ENCODE measurements around the gene GDF7.

GDF7 gene

DNA sequence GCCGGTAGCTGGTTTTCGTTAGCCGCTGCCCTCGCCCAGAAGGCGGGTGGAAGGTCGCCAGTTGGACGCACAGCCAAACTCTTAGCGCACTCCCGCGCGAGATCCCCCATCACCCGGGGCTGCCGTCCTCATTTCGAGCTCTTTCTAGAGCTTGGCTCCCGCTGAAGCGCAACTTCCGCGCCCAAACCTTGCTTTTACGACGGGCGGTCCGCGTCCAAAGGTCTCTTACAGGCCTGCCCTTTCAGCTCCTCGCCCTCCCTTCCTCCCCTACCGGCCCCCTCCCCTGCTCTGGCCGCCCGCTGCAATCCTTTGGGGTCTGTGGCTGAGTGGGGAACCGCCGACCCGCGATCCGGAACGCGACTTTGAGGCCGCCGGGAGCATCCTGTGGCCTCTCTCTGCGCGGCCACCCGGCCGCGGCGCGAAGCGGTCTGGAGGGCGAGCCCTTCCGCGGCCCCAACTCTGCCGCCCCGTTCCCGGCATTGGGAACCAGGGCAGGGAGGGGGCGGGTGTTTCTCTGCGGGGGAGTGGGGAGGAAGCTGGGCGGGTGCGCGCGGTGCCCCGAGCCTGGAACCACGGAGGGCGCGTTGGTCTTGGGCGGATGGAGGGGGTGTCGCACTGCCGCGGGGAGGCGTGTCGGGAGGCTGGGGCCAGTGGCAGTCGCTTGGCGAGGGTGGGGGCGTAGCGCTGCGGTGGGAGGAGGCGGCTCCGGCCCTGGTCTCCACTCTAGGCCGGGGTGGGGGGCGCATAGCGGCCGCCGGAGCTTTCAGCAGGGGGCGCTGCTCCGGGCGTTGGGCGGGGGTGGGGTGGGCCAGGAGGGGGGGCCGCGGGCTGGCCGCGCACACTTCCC, at the start of gene GDF7:
Gene GDF7, plus strand, starts transcription at position 841 of the 847 bp plus-strand sequence. CDS start 96 bp downstream, outside the sequence.
- DNase-seq (ENCODE audit: low read depth): no peak

DNA sequence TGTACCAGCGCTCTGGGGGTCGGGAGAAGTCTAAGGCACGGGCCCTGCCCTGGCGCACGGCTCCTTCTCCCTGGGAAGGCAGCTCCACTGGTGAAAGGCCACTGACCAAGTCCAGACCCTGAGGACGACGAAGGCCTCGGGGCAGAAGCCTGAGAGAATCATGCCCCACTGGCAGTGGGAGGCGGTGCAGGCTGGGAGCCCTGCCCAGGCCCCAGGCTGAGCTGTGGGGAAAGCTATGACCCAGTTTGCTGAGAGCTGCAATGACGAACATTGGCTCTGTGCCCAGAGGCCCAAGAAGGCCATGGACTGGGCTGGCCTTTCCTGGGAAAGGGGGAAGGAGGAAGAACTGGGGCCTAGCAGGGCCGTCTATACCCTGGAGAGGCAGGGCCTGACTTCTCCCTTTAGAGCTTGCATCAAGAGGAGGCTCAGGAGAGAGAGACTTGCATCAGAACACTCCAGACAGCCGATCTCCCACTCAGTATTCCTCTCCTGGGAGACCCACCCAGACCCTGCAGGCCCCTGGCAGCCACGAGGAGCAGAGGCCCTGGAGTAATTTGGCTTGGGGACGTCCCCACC, 49.0 kb upstream of the GDF7 start:
- peak; percentile 89 for DNase-seq (ENCODE audit: low read depth)

DNA sequence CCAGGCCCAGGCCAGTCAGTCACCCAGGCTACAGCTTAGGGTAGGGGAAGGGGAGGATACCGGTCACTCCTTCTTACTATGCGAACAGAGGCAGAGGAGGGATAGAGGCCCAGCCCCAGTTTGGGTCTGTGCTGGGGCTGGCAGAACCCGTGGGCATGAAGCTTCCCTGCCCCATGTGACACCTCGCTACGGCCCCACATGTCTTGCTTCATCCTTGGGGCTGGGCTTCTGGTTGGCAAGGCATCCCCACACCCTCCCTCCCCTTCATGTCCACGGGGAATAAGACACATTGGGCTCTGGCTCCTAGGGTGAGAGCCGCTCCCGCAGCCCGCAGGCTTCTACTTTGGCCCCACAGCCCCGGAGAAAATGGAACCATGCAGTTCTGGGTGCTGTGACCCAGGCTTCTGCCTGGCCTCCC, 48.5 kb upstream of the GDF7 start:
- no peak for DNase-seq (ENCODE audit: low read depth)

DNA sequence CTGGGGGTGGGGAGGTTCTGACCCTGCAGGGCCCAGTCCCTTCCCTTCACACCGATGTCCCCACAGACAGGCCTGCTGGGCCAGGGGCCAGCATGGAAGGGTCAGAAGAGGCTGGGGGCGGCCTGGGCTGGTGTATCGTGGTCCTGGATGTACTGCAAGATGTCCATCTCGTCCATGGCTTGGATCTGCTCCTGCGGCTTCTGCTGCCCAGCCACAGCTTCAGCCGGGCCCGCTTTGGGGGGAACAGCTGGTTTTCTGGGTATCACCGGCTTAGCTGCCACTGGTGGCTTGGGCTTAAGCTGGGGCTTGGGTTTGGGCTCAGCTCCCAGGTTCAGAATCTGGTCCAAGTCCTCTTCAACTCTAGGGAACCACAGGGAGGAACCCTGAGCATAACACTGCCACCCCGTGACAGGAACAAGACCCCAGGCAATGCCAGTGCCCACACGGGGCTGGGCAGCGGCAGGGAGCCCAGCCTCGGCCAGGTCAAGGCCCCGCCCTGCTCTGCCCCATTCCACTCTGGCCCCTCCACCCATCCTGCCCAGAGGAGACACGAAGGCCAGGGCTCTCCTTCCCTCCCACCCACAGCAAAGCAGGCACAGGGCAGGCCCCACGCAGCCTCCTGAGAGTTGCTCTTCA, 47.9 kb upstream of the GDF7 start:
- no peak for DNase-seq (ENCODE audit: low read depth)

DNA sequence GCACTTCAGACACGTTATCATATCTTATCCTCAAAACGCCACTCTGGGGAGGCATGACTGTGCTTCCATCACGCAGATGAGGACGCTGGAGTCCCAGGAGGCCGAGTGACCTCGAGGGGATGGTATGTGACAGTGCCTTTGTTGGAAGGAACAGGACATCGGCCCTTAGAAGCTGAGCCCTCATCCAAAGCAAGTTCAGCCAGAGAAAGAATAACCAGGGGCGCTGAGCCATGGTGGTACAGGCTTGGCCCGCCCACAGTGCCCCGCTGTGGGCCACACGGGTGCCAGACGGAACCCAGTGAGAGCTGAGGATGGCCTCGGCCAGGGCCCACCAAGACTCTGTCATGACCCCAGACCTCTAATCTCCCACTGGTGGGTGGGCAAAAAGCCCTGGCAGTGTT, 47.3 kb upstream of the GDF7 start:
- no peak for DNase-seq (ENCODE audit: low read depth)

DNA sequence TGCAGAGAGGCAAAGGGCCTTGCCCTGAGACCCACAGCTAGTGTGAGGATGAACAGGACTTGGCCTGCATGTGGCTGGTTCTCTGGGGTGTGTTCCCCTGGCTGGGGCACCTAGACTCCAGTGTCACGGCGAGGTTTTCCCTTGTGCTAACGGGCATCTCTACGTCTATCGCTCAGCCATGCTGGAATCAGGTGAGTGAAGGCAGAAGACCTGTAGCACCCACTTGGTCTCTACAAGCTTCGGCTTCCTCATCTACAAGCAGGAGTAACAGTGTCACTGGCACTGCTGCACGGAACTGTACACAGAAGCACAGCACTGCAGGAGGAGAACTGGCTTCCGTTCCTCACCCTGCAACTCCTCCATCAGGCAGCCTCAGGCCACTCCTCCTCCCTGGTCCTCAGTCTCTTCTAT, 46.7 kb upstream of the GDF7 start:
- no peak for DNase-seq (ENCODE audit: low read depth)

DNA sequence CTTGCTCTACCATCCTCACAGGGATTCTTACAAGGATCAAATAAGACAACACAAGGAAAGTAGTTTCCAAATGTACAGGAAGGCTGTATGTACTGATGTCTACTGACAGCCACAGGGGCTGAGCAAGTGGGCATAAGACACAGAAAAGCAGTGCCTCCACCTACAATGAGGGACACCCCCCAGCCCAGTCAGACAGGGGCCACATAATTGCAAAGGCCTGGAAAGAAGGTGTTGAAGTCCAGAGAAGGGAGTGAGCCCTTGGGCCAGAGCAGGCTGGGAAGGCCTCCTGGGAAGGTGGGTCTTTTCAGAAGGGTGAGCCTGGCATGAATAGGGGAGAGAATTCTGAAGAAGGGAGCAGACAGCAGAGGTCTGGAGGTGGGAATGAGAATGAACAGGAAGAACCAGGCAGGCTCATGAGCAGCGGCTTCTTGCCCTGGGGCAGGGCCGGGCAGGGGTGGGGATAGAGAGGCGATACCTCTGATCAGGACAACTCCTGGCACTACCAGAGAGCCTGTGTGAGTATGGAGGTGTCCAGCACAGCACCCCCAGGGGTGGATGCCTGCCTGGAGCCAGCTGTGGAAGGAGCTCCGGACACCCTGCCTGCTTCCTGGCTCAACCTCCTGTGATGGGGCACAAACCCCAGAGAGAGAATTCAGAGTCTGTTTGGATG, 46.1 kb upstream of the GDF7 start:
- DNase-seq (ENCODE audit: low read depth): no peak

DNA sequence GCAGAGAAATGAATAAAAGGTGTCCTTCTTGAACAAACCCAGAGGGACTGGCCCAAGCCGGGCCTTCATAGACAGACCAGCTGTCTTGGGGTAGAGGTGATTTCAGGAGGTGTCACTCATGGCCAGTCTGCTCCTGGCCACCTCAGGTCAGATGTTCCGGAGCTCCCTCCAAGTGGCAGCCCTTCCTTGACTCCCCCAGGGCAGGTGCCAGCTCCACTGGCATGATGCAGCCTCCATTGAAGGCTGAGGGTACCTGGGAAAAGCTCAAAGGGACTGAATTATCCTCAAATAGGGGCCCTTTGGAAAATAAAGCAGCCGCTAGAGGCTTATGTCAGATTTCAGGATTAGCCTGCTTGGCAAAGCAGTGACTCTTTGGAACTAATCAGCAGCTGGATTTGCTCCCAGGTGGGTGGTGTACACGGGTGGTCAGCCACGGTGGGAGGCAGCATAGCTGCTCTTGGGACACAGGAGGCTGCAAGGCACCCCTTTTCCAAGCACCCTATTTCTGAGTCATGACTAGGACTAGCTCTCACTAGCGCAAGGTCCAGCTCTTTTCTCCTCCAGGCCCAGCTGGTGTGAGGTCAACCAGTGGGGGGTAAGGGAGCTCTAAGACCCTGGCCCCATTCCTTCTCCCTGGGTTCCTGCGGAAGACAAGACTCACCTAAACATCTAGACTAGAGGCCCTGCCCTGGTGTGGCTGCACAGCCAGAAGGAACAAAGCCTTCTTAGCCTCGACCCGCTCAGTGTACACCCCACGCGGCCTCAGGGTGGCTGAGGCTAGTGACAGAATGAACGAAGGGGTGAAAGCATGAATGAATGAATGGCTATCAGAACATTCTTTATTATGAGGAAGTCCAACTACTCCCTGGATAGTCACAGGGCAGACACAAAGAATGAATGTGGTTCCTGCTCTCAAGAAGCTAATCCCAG, 45.3 kb upstream of the GDF7 start:
- no peak for DNase-seq (ENCODE audit: low read depth)

DNA sequence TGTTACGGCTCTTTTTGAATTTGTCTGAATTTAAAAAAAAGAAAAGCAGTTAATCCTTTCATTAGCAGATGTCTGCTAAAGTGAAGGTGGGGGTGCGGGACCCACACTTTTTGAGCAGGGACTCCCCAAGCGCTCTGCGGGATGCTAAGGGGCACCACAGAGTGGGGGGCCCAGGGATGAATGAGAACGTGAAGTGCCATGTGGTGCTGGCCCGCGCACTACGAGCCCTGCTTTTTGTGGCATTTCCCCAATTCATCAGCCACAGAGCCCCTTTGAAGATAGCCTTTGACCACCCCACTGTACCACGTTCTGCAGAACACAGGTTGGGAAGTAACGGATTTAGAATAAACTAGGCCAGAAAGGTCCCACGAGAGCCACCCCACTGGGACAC, 44.7 kb upstream of the GDF7 start:
- no peak for DNase-seq (ENCODE audit: low read depth)

DNA sequence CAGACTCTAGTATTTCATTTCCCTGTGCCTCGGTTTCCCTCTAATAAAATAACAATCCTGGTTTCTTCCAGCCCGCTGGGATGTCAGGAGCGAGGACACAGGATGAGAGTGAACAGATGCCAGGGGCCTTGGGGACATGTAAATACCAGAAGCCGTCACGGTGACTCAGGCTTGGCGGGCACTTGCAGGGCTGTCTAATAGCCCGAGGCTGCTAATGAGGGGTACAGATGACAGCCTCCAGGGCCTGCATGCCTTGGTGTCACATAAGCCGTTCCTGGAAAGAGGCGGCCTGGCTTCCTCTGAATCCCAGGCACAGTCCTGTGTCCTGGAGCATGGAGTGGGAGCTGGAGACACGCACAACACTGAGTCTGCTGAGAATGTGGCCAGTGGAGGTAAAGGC, 44.2 kb upstream of the GDF7 start:
- no peak for DNase-seq (ENCODE audit: low read depth)

DNA sequence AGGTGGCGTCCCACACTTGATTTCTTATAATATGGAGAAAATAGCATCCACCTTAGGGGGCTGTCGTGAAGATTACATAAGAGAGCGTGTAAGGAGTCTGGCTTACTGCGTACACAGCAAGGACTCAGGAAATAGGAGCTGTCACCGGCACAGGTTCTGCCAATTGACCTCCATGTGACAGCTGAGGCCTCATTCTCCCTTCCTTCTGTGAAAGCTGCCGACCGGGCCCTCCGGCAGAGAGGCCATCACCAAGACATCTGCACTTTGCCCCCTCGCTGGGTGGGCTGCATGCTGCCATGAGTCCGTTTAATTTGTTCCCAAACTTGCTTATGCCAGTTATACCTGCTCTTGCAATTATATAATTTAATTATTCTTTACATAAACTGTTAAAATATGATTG, 43.7 kb upstream of the GDF7 start:
- DNase-seq (ENCODE audit: low read depth): no peak

DNA sequence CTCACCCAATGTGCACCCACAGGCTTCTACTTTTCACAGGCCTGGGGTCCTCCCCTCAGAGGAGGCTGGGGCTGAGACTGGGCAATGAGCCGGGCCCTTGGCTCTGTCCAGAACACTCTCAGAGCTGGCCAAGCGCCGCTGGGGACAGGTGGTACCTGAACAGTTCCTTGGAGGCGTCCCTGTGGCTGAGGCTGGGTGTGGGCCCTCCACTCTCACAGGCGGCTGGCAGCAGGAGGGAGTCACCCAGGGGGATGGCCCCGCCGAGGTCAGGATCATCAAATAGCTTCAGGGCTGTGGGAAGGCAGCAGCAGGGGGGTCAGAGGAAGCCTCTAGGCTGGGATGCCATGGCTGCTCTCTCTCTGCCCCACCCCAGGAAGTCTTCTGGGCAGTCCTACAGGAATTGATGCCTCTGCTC, 43.2 kb upstream of the GDF7 start:
- DNase-seq (ENCODE audit: low read depth): no peak

DNA sequence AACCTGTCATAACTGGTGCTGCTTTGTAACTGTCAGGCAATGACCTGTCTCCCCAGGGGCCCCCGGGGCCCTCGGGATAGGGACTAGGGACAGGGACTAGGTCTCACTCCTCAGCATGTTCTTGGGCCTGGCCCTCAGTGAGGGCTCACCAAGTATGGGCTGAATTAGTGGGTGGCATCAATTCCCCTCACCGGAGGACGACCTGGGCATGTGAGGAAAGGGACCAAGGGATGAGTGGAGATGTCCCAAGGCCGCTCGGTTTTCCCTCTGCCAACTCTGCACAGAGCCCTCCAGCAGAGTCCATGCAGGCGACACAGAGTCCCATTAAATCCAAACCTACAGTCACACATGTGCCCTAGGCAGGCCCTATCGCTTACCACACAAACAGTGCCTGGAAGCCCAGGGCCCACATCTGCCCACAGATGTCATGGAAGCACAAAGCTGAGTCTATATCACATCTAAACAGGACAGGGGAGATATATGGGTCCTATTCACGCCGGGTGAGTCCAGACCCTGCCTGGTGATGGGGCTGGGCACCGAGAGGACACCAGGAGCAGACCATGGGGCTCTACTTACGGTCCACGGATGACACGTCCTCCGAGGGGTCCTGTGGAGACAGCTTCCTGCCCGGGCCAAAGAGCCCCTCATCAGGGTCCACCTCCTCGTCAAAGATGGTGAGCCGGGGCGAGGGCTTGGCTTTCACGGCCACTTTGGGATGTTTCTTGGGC, 42.6 kb upstream of the GDF7 start:
- DNase-seq (ENCODE audit: low read depth): no peak

DNA sequence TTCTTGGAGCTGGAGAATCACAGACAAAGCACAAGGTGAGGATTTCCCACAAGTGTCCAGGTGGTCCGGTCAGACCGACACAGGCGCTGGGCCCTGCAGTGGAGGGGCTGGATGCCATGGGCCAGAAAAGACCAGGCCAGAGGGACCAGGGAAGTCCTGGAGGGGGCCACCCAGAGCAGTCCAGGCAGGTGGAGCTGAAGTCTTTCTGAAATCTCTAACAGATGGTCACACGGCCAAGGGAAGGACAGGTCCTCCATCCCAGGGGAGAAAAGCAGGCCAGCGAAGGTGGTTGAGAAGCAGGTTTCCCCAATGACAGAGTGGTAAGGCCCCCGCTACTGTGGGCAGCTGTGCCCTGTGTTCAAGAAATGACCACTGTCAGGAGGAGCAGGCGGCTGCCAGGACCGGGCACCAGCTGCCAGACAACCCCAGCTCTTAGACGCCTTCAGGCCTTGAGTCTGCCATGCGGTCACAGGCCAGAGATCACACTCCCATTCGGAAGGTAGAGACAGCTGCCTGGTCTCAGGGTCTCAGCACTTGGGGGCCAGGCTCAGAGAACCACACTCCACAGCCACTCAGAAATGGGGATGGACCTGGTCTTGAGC, 42.0 kb upstream of the GDF7 start:
- DNase-seq (ENCODE audit: low read depth): no peak

DNA sequence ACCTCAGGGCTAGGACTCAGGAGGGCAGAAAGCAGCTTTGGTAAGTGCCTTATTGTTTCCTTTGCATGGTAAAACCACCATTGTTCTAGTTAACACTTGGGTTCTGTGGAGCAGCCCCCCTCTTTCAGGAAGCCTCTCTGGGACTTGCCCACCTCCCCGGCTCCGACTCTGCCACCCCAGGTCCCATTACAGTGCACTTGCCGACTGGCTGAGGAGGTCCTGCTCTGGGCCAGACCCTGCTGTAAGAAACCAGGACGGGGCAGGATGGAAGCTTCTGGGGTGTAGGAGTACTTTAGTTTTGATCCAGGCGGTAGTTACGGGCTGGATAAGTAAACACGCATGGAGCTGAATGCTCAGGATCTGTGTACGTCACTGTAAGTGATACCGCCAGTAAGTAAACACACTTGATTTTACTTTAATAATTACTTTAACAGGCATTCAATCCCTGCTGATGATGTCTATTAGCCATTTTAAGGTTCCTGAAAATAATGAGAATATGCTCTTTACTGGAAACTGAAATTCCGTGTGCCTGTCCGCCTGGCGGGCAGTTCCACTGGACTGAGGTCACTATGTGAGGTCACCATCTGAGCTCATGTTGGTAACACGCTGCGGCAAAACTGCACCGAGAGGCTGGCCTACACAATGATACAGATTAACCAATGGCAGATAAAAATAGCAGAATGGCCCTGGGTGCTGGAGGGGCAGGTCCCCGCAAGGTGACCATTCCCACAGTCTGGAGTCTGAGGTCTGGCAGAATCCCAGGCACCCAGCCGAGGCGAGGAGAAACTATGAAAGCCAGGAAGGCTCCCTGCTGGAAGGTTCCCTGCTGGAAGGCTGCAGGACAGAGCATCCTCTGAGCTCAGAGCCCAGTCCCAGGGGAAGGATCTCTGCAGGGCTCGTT, 41.2 kb upstream of the GDF7 start:
- no peak for DNase-seq (ENCODE audit: low read depth)

DNA sequence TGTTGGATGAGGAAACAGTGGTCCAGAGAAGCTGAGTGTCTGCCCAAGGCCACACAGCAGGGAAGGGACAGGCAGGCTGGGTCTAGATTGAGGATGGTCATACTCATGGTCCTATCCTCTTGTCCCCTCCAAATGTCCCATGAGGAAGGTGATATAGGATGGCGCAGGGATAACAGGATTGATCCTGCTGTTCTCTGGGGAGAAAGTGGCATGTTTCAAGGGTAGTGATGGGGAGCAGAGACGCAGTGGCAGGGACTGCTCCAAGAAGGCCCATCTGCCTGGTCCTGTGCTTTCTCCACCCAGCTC, 40.6 kb upstream of the GDF7 start:
- DNase-seq (ENCODE audit: low read depth): no peak

DNA sequence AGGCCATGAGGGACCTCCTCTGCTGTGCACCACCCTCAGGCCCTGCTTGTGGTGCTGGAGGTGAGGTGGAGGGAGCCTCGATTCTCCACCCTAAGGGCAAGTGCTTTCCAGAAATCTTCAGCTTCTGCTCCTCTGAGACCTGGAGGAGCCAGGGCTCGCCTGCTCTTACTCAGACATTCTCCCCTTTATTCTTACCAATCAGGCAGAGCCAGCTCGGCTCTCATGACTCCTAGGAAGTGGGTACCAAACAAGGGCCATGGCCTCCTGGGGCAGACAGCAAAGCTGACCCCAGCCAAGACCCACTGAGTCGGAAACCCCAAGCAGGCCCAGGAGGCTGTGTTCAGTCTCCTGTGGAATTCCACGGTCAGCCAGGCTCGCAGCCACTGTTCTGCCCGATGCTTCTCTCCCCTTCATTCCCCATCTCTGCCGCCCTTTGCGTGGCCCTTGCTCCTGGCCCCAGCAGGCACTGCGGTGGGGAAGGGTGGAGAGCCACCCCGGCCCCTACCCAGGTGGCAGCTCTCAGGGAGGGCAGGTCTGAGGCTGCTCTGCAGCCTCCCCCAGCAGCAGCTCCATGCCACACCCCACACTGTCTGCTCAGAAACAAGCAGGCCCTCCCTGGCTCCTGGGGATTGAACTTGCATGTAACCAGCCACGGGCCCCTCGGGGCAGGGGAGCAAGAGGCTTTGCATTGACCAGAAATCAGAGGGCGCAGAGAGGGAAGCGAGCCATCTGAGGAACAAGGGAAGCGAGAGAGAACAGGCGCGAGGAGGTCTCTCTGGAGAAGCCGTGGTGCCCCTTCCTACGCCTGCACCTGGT, 40.0 kb upstream of the GDF7 start:
- no peak for DNase-seq (ENCODE audit: low read depth)

DNA sequence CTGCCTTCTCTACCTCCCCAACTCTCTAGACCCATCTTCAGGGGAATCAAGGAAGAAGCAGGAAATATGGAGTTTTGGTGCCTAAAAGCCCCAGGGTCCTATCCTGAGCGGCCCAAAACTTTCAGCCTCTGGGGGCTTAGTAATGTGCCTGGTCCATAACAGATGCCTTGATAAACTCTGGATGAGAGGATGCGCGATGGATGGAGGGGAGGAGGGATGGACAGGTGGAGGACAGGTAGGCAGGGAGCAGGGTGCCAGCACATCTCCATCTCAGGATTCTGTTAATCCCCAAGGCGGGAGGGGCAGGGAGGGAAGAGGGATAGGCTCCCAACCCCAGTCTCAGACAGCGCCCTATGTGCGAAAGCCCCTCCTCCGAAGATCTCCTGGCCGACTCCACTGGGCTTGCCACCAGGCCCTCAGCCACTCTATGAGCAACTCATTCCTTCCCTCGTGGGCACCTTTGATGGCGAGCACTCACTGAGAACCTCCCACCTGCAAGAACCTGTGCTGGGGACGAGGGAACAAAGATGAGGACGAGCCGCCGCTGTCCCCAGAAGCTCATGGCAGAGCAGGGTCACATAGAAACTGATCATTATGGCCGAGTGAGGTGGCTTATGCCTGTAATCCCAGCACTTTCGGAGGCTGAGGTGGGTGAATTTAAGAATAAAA, 39.1 kb upstream of the GDF7 start:
- DNase-seq (ENCODE audit: low read depth): no peak

All from non-pigmented ciliary epithelial cell (primary cell).